Measurements from ENCODE around the gene C4orf36.
"Not testable (repeated sequence)": the region's sequence is repeated elsewhere in the genome, so short reads cannot be mapped to it uniquely, and the experiment has no call there.

Gene C4orf36

GRCh38 chr4:86916392-86916791 is 24.2 kb upstream of the C4orf36 start:
- DNase-seq = no peak

GRCh38 chr4:86910820-86911684 is 18.8 kb upstream of the C4orf36 start:
- no peak for DNase-seq

GRCh38 chr4:86910369-86910768 is 18.1 kb upstream of the C4orf36 start:
- no peak for DNase-seq

GRCh38 chr4:86909546-86910295 is 17.5 kb upstream of the C4orf36 start:
- DNase-seq = peak; percentile 46 to 54

- peak; percentile 62 to 89 for DNase-seq
Observed at GRCh38 chr4:86908251-86908657, 16.0 kb upstream of the C4orf36 start.

GRCh38 chr4:86901864-86902263 is 9.6 kb upstream of the C4orf36 start:
- no peak for DNase-seq

- DNase-seq = no peak
Observed at GRCh38 chr4:86898562-86898961, 6.3 kb upstream of the C4orf36 start.

GRCh38 chr4:86896596-86896995 is 4.4 kb upstream of the C4orf36 start:
- no peak for DNase-seq

- peak; percentile 63 to 78 for DNase-seq
Observed at GRCh38 chr4:86895692-86896488, 3.7 kb upstream of the C4orf36 start.

GRCh38 chr4:86894455-86894854 is 2.2 kb upstream of the C4orf36 start:
- peak; percentile 24 to 52 for DNase-seq

GRCh38 chr4:86893136-86893535 is 914 bp upstream of the C4orf36 start:
- no peak for DNase-seq

GRCh38 chr4:86892636-86892960 is 376 bp upstream of the C4orf36 start:
- DNase-seq = no peak

- no peak for DNase-seq
Observed at GRCh38 chr4:86890790-86891189, 1.4 kb downstream of the C4orf36 start.

- DNase-seq = no peak
Observed at GRCh38 chr4:86879641-86880040, 12.6 kb downstream of the C4orf36 start.

GRCh38 chr4:86878640-86879039 is 13.6 kb downstream of the C4orf36 start:
- DNase-seq = no peak

- DNase-seq = no peak
Observed at GRCh38 chr4:86876894-86877685, 15.1 kb downstream of the C4orf36 start.

GRCh38 chr4:86875436-86875835 is 16.8 kb downstream of the C4orf36 start:
- DNase-seq = not testable (repeated sequence)

GRCh38 chr4:86872135-86872534 is 20.1 kb downstream of the C4orf36 start:
- DNase-seq = no peak

GRCh38 chr4:86870442-86871069 is 21.7 kb downstream of the C4orf36 start:
- no peak for DNase-seq

GRCh38 chr4:86857341-86858052 is 34.7 kb downstream of the C4orf36 start:
- DNase-seq = no peak

- DNase-seq = no peak
Observed at GRCh38 chr4:86856896-86857295, 35.3 kb downstream of the C4orf36 start.

All from inflammatory macrophage (primary cell).